GM12891 (cell line): Measurements from ENCODE around the gene MTX2.

Experiments used
- DNase-seq: peaks from one replicate; pipeline ENCODE4 v3.0.0; 2011; ENCODE audit warnings: low spot score; ENCODE audit not compliant: insufficient read length
- FAIRE-seq: peaks from 2 replicates; lab custom pipeline; 2011; peaks lifted over from hg19 to GRCh38; lab: Jason Lieb, UNC
- PAX5 ChIP-seq: IDR thresholded peaks from 2 replicates; pipeline ENCODE4 v1.6.1; 2011; ENCODE audit warnings: low read length, moderate library complexity, mild to moderate bottlenecking; ENCODE audit not compliant: insufficient read depth, severe bottlenecking
- POLR2A ChIP-seq: IDR thresholded peaks from 2 replicates; pipeline ENCODE4 v1.6.1; 2011; ENCODE audit warnings: low read depth, low read length, control low read depth
- POLR2AphosphoS5 ChIP-seq: IDR thresholded peaks from 2 replicates; pipeline ENCODE4 v1.6.1; 2011; ENCODE audit warnings: low read depth, low read length, control low read depth
- POU2F2 ChIP-seq: IDR thresholded peaks from 2 replicates; pipeline ENCODE4 v1.6.1; 2011; ENCODE audit warnings: low read depth, mild to moderate bottlenecking, control low read depth, low read length, moderate library complexity
- SPI1 ChIP-seq: IDR thresholded peaks from 2 replicates; pipeline ENCODE4 v1.6.1; 2011; ENCODE audit warnings: low read depth, low read length, control low read depth
- TAF1 ChIP-seq: IDR thresholded peaks from 2 replicates; pipeline ENCODE4 v1.6.1; 2011; ENCODE audit warnings: low read depth, low read length, control low read depth

The MTX2 gene

DNA sequence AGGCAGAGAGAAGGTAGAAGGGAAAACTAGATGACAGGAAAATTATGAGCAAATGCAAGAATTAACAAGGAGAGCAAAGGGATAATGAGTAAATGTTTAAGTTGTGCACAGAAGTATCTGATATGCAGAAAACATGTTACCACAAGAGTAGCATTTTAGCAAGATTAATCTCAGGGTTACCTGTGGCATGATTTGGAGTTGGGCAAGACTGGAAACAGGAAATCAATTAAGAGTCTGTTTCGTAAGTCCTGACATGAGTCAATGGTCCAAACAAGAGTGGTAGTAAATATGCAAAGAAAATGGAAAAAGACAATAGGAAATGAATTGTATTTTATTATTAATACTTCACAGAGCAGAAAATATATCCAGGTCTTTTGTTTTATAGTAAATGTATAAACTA lies 17.3 kb upstream of the MTX2 start:
- TF ChIP-seq PAX5: no peak
- no peak for TF ChIP-seq POU2F2
- no peak for TF ChIP-seq POLR2A
- FAIRE-seq (no peak), DNase-seq (no peak)

DNA sequence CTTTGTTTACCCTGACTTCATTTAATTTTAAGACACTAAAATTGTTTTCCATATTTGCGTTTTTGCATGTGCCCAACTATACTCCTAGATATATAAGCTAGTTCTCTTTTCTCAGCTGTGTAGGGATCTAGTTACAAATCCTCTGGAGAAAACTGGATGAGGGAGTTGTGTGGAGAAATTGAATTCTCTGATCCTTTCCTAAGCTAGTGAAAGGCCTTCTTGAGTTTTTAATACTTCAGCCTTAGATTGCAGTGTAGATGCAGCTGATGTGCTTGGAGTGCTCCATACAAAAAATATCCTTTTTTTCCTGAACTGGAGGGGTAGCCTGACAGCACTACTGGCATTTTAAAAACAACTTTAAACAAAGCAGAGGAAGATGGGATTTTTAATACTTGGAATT lies 8.6 kb upstream of the MTX2 start:
- TF ChIP-seq POLR2A (no peak), PAX5 (no peak), POLR2AphosphoS5 (no peak), TAF1 (no peak), SPI1 (no peak), POU2F2 (no peak)
- DNase-seq (no peak), FAIRE-seq (no peak)

GRCh38 chr2:176261136-176261535 lies 8.1 kb upstream of the MTX2 start:
- DNase-seq: no peak
- TF ChIP-seq PAX5 (no peak), TAF1 (no peak), POLR2AphosphoS5 (no peak), POLR2A (no peak), SPI1 (no peak), POU2F2 (no peak)
- FAIRE-seq: no peak

GRCh38 chr2:176268976-176269318 lies 295 bp upstream of the MTX2 start:
- DNase-seq (no peak), FAIRE-seq (no peak)
- TF ChIP-seq SPI1 (no peak), TAF1 (no peak), POLR2A (no peak), POLR2AphosphoS5 (no peak), POU2F2 (no peak), PAX5 (no peak)

GRCh38 chr2:176270100-176270750 lies 983 bp downstream of the MTX2 start:
- TF ChIP-seq TAF1: no peak
- TF ChIP-seq POU2F2: no peak
- TF ChIP-seq POLR2AphosphoS5: no peak
- no peak for TF ChIP-seq SPI1
- no peak for TF ChIP-seq POLR2A
- peak; percentile 52 for FAIRE-seq
- no peak for DNase-seq

DNA sequence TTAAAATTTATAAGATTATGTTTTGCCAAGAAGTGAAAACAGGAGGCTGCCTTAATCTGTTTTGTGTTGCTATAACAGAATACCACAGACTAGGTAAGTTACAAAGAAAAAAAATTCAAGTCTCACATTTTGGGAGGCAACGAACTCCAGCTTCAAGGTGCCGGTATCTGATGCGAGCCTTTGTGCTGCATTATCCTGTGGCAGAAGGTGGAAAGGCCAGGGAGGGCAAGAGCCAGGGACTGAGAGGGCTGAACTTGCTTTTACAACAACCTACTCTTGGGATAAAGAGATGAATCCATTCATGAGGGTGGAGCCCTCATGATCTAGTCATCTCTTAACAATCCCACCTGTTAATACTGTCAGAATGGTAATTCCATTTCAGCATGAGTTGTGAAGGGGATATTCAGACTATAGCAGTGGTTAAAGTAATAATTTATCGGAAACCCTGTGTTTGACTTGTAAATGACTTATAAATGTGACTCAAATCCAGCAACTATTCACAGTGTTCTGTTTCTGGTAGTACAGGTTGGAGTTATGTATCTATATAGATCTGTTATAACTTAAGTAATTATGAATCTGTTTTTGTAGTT lies 3.7 kb downstream of the MTX2 start:
- no peak for TF ChIP-seq TAF1
- DNase-seq (no peak), FAIRE-seq (no peak)

DNA sequence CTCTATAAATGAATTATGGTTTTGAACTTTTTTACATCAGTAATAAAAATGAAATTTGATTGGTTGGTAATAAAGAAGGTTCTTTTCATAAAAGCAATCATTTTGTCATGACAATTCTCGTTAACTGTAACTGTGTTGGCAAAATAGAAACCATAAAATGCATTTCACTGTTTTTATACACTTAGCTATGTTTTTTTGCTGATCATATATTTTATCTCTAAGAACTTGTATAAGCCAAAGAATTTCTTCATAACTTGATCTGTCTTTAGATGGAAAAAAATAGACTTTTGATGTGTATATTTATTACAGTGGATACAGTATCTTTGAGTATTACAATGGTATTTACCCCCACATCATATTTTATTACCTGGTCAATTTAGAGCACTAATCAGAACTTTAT lies 9.7 kb downstream of the MTX2 start:
- TF ChIP-seq PAX5 (no peak), SPI1 (no peak), TAF1 (no peak), POLR2AphosphoS5 (no peak), POLR2A (no peak), POU2F2 (no peak)
- DNase-seq: no peak
- no peak for FAIRE-seq

- no peak for FAIRE-seq
- DNase-seq: no peak
- no peak for TF ChIP-seq SPI1
- TF ChIP-seq POLR2A: no peak
Measured at GRCh38 chr2:176280156-176280555, 10.9 kb downstream of the MTX2 start.

DNA sequence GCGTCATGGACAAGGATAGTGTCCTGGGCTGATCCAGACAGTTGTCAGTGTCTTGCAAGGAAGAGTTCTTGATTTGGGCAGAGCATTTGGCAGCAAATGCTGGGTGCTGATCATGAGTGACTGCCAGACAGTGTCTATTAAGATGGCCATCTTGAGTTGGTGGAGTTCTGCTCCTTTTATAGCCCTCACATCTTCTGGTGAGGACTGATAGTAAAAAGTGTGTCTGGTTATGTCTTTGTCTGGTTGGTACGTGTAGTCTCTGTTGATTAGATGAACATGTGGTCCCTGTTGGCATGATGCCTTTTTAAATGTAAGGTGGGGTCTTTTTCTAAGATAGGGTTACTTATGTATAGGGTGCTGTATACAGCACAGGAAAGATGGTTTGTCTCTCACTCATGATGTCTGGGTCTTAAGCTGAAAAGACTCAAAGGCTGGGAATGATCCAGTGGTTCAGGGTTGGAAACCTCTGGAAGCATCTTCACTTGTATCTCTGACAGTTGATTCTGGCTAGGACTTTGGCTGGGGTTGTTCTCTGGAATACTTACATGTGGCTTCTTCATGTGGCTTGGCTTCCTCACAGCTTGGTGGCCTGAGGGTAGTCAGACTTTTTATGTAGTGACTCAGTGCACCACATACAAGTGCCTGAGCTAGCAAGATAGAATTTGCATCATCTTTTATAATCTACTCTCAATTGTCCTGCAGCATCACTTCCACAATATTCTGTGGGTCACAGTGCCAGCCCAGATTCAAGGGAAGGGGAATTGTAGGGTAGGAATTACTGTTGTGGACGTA lies 11.8 kb downstream of the MTX2 start:
- FAIRE-seq (no peak), DNase-seq (no peak)
- TF ChIP-seq POLR2A (no peak), POU2F2 (no peak), POLR2AphosphoS5 (no peak), TAF1 (no peak), SPI1 (no peak), PAX5 (no peak)
